Measurements from ENCODE around the gene SH3PXD2A. TPM values are rescaled to one million over a fixed set of nuclear protein-coding genes. Genes with fewer than 3 reads are reported as not detected.

SH3PXD2A gene
- total and polyA plus RNA-seq, 10 donors = 2.6 to 50.0 (median 35.2) TPM

GRCh38 chr10:103697787-103698186, 157.6 kb downstream of the SH3PXD2A start:
- Histone ChIP-seq H3K27me3 (replicated peaks in 1 of 7) (peaks cover 0 to 21% (median 0%) of the 10 kb centered on the region in 7 donors), H3K27ac (no peak overlapping the region), H3K4me3 (no peak overlapping the region), H3K4me1 (peaks cover 8 to 42% (median 28%) of the 10 kb centered on the region in 6 donors), H3K9me3 (no peaks in the 10 kb centered on the region), H3K36me3 (no peaks in the 10 kb centered on the region)
- intact Hi-C loops (cut with DNase I; ENCODE audit: low total_unique reads) = no loop called here
- 92 to 96% (median 96%) methylated on average over 4 of the region's 4 CpGs for WGBS, 5 donors
- DNase-seq = no peak
- no peak for TF ChIP-seq CTCF (IDR thresholded peaks at IDR 0.05 in 8 of 11, conservative IDR thresholded peaks at IDR 0.05 in 3 of 11)
- TF ChIP-seq POLR2AphosphoS5 (IDR thresholded peaks at IDR 0.05) = no peak
- TF ChIP-seq POLR2A (IDR thresholded peaks at IDR 0.05) = no peak

- intact Hi-C loops (cut with DNase I; ENCODE audit: low total_unique reads) = no loop called here
- Histone ChIP-seq H3K9me3 (no peaks in the 10 kb centered on the region), H3K4me3 (peak overlapping the region in 1 of 8 donors; percentile 19), H3K4me1 (peaks cover 15 to 54% (median 39%) of the 10 kb centered on the region in 6 donors), H3K27ac (peak overlapping the region in 1 of 8 donors; percentile 1), H3K27me3 (replicated peaks in 1 of 7) (peaks cover 0 to 30% (median 0%) of the 10 kb centered on the region in 7 donors), H3K36me3 (no peaks in the 10 kb centered on the region)
- TF ChIP-seq POLR2A (IDR thresholded peaks at IDR 0.05) (no peak), CTCF (IDR thresholded peaks at IDR 0.05 in 8 of 11, conservative IDR thresholded peaks at IDR 0.05 in 3 of 11) (peak in 9 of 11 experiments; percentile 4 to 53 (median 37)), POLR2AphosphoS5 (IDR thresholded peaks at IDR 0.05) (peak in 2 of 3 donors; percentile 41)
- DNase-seq = peak; percentile 81
- 17 to 34% (median 23%) methylated on average over 10 of the region's 10 CpGs for WGBS, 5 donors
Measured at GRCh38 chr10:103696411-103697145, 158.8 kb downstream of the SH3PXD2A start.

GRCh38 chr10:103696094-103696410, 159.3 kb downstream of the SH3PXD2A start:
- Histone ChIP-seq H3K36me3 (no peaks in the 10 kb centered on the region), H3K4me1 (peaks cover 15 to 59% (median 44%) of the 10 kb centered on the region in 6 donors), H3K9me3 (no peaks in the 10 kb centered on the region), H3K4me3 (peak overlapping the region in 1 of 8 donors; percentile 19), H3K27me3 (replicated peaks in 1 of 7) (peaks cover 0 to 30% (median 0%) of the 10 kb centered on the region in 7 donors), H3K27ac (peak overlapping the region in 1 of 8 donors; percentile 1)
- TF ChIP-seq POLR2A (IDR thresholded peaks at IDR 0.05) (no peak), POLR2AphosphoS5 (IDR thresholded peaks at IDR 0.05) (no peak), CTCF (IDR thresholded peaks at IDR 0.05 in 8 of 11, conservative IDR thresholded peaks at IDR 0.05 in 3 of 11) (no peak)
- intact Hi-C loops (cut with DNase I; ENCODE audit: low total_unique reads) = no loop called here
- no peak for DNase-seq
- 62 to 86% (median 79%) methylated on average over 4 to 5 of the region's 5 CpGs for WGBS, 5 donors

- Histone ChIP-seq H3K27ac (no peak overlapping the region), H3K9me3 (no peaks in the 10 kb centered on the region), H3K36me3 (no peaks in the 10 kb centered on the region), H3K4me1 (peaks cover 15 to 63% (median 46%) of the 10 kb centered on the region in 6 donors), H3K4me3 (no peak overlapping the region), H3K27me3 (replicated peaks in 1 of 7) (peaks cover 0 to 30% (median 0%) of the 10 kb centered on the region in 7 donors)
- intact Hi-C loops (cut with DNase I; ENCODE audit: low total_unique reads) = no loop called here
- no peak for DNase-seq
- WGBS, 5 donors = 71 to 86% (median 76%) methylated on average over 2 to 4 of the region's 4 CpGs
- TF ChIP-seq POLR2AphosphoS5 (IDR thresholded peaks at IDR 0.05) (no peak), CTCF (IDR thresholded peaks at IDR 0.05 in 8 of 11, conservative IDR thresholded peaks at IDR 0.05 in 3 of 11) (no peak), POLR2A (IDR thresholded peaks at IDR 0.05) (no peak)
Measured at GRCh38 chr10:103695584-103696005, 159.8 kb downstream of the SH3PXD2A start.
